Measurements from ENCODE around the gene FRMPD2. TPM values are rescaled to one million over a fixed set of nuclear protein-coding genes. Genes with fewer than 3 reads are reported as not detected.
"Not testable (repeated sequence)": the region's sequence is repeated elsewhere in the genome, so short reads cannot be mapped to it uniquely, and the experiment has no call there.

Gene FRMPD2
- total RNA-seq, 1 experiment from 2014 or later, result 0.30 TPM

GRCh38 chr10:48147643-48148042, 126.9 kb downstream of the FRMPD2 start:
- H3K79me2 ChIP-seq (ENCODE audit: insufficient read depth, low read length); ATAC-seq; H3K4me3 ChIP-seq (replicated peaks in 1 of 2; ENCODE audit: low read depth in 1 of 2, low read length in 2 of 2); POLR2A ChIA-PET; CTCF ChIA-PET; H2AFZ ChIP-seq (ENCODE audit: low read depth, low read length, poor library complexity, severe bottlenecking); H3K27ac ChIP-seq (ENCODE audit: low read depth, low read length); H3K9me3 ChIP-seq (ENCODE audit: control insufficient read depth in 1 of 2, insufficient read depth in 1 of 2, low read depth in 1 of 2, low read length in 2 of 2); H3K36me3 ChIP-seq (ENCODE audit: control insufficient read depth in 1 of 2, insufficient read depth in 2 of 2, low read length in 2 of 2); H3K27me3 ChIP-seq (ENCODE audit: insufficient read depth, low read length); H3K9ac ChIP-seq (ENCODE audit: low read length); BruUV-seq (replicated peaks); H3K4me2 ChIP-seq (ENCODE audit: low read length); H4K20me1 ChIP-seq (ENCODE audit: insufficient read depth); intact Hi-C loops (cut with micrococcal nuclease); H3K9me2 ChIP-seq (ENCODE audit: insufficient read depth); RAD21 ChIA-PET (ENCODE audit: low non-redundant PET in 1 of 2, low total read pairs in 2 of 2, uncharacterized antibody in 2 of 2, unreplicated experiment in 2 of 2); H3K4me1 ChIP-seq (ENCODE audit: control insufficient read depth in 1 of 2, insufficient read depth in 2 of 2, low read length in 2 of 2); DNase-seq (ENCODE audit: low read depth, low spot score): not testable (repeated sequence)

GRCh38 chr10:48143721-48144642, 130.5 kb downstream of the FRMPD2 start:
- H3K36me3 ChIP-seq (ENCODE audit: control insufficient read depth in 1 of 2, insufficient read depth in 2 of 2, low read length in 2 of 2); H3K79me2 ChIP-seq (ENCODE audit: insufficient read depth, low read length); H3K9me3 ChIP-seq (ENCODE audit: control insufficient read depth in 1 of 2, insufficient read depth in 1 of 2, low read depth in 1 of 2, low read length in 2 of 2); H4K20me1 ChIP-seq (ENCODE audit: insufficient read depth); POLR2A ChIA-PET; intact Hi-C loops (cut with micrococcal nuclease); H3K9ac ChIP-seq (ENCODE audit: low read length); DNase-seq (ENCODE audit: low read depth, low spot score); H3K27me3 ChIP-seq (ENCODE audit: insufficient read depth, low read length); H3K27ac ChIP-seq (ENCODE audit: low read depth, low read length); ATAC-seq; RAD21 ChIA-PET (ENCODE audit: low non-redundant PET in 1 of 2, low total read pairs in 2 of 2, uncharacterized antibody in 2 of 2, unreplicated experiment in 2 of 2); H2AFZ ChIP-seq (ENCODE audit: low read depth, low read length, poor library complexity, severe bottlenecking); H3K9me2 ChIP-seq (ENCODE audit: insufficient read depth); H3K4me2 ChIP-seq (ENCODE audit: low read length); H3K4me1 ChIP-seq (ENCODE audit: control insufficient read depth in 1 of 2, insufficient read depth in 2 of 2, low read length in 2 of 2); CTCF ChIA-PET; BruUV-seq (replicated peaks); H3K4me3 ChIP-seq (replicated peaks in 1 of 2; ENCODE audit: low read depth in 1 of 2, low read length in 2 of 2): not testable (repeated sequence)

GRCh38 chr10:48140949-48141348, 133.5 kb downstream of the FRMPD2 start:
- CTCF ChIA-PET; intact Hi-C loops (cut with micrococcal nuclease); H3K4me2 ChIP-seq (ENCODE audit: low read length); H4K20me1 ChIP-seq (ENCODE audit: insufficient read depth); H3K9me3 ChIP-seq (ENCODE audit: control insufficient read depth in 1 of 2, insufficient read depth in 1 of 2, low read depth in 1 of 2, low read length in 2 of 2); H3K79me2 ChIP-seq (ENCODE audit: insufficient read depth, low read length); H2AFZ ChIP-seq (ENCODE audit: low read depth, low read length, poor library complexity, severe bottlenecking); H3K9ac ChIP-seq (ENCODE audit: low read length); RAD21 ChIA-PET (ENCODE audit: low non-redundant PET in 1 of 2, low total read pairs in 2 of 2, uncharacterized antibody in 2 of 2, unreplicated experiment in 2 of 2); DNase-seq (ENCODE audit: low read depth, low spot score); POLR2A ChIA-PET; ATAC-seq; H3K4me1 ChIP-seq (ENCODE audit: control insufficient read depth in 1 of 2, insufficient read depth in 2 of 2, low read length in 2 of 2); H3K9me2 ChIP-seq (ENCODE audit: insufficient read depth); H3K27me3 ChIP-seq (ENCODE audit: insufficient read depth, low read length); BruUV-seq (replicated peaks); H3K4me3 ChIP-seq (replicated peaks in 1 of 2; ENCODE audit: low read depth in 1 of 2, low read length in 2 of 2); H3K36me3 ChIP-seq (ENCODE audit: control insufficient read depth in 1 of 2, insufficient read depth in 2 of 2, low read length in 2 of 2); H3K27ac ChIP-seq (ENCODE audit: low read depth, low read length): not testable (repeated sequence)

GRCh38 chr10:48139953-48140850, 134.3 kb downstream of the FRMPD2 start:
- H2AFZ ChIP-seq (ENCODE audit: low read depth, low read length, poor library complexity, severe bottlenecking); H3K4me1 ChIP-seq (ENCODE audit: control insufficient read depth in 1 of 2, insufficient read depth in 2 of 2, low read length in 2 of 2); H3K27me3 ChIP-seq (ENCODE audit: insufficient read depth, low read length); H3K27ac ChIP-seq (ENCODE audit: low read depth, low read length); RAD21 ChIA-PET (ENCODE audit: low non-redundant PET in 1 of 2, low total read pairs in 2 of 2, uncharacterized antibody in 2 of 2, unreplicated experiment in 2 of 2); intact Hi-C loops (cut with micrococcal nuclease); H3K36me3 ChIP-seq (ENCODE audit: control insufficient read depth in 1 of 2, insufficient read depth in 2 of 2, low read length in 2 of 2); H3K79me2 ChIP-seq (ENCODE audit: insufficient read depth, low read length); H3K9me2 ChIP-seq (ENCODE audit: insufficient read depth); H3K9ac ChIP-seq (ENCODE audit: low read length); ATAC-seq; H3K9me3 ChIP-seq (ENCODE audit: control insufficient read depth in 1 of 2, insufficient read depth in 1 of 2, low read depth in 1 of 2, low read length in 2 of 2); DNase-seq (ENCODE audit: low read depth, low spot score); H3K4me2 ChIP-seq (ENCODE audit: low read length); CTCF ChIA-PET; H3K4me3 ChIP-seq (replicated peaks in 1 of 2; ENCODE audit: low read depth in 1 of 2, low read length in 2 of 2); POLR2A ChIA-PET; BruUV-seq (replicated peaks); H4K20me1 ChIP-seq (ENCODE audit: insufficient read depth): not testable (repeated sequence)
